ENCODE measurements around the gene PPARG. TPM values are rescaled to one million over a fixed set of nuclear protein-coding genes. Genes with fewer than 3 reads are reported as not detected.

PPARG gene
- total and polyA plus RNA-seq, 2 experiments from 2014 or later: 0.15 to 0.42 TPM

- H3K4me2 ChIP-seq: no peak overlapping the region
Observed at GRCh38 chr3:12268049-12268735, 20.7 kb upstream of the PPARG start.

More at GRCh38 chr3:12268049-12268735, 20.7 kb upstream of the PPARG start:
- no peak overlapping the region for H3K27ac Mint-ChIP-seq
- Histone ChIP-seq H2AFZ (no peak overlapping the region), H3K9me2 (ENCODE audit: insufficient read depth) (peaks cover 4% of the 10 kb centered on the region; the same call in 1 of the 2 replicates), H4K20me1 (replicated peaks; ENCODE audit: insufficient read depth) (no peaks in the 10 kb centered on the region), H3K4me1 (ENCODE audit: insufficient read depth) (no peaks in the 10 kb centered on the region), H3K79me2 (replicated peaks; ENCODE audit: insufficient read depth) (no peaks in the 10 kb centered on the region), H3K4me3 (no peak overlapping the region), H3F3A (replicated peaks; ENCODE audit: low read depth) (no peaks in the 10 kb centered on the region), H3K36me3 (ENCODE audit: insufficient read depth) (no peaks in the 10 kb centered on the region), H3K27ac (ENCODE audit: low read depth) (no peak overlapping the region), H3K27me3 (ENCODE audit: insufficient read depth) (no peaks in the 10 kb centered on the region)
- no peaks in the 10 kb centered on the region for H3K9me3 Mint-ChIP-seq
- H3K4me1 Mint-ChIP-seq: no peaks in the 10 kb centered on the region
- ATAC-seq (no peak), DNase-seq (ENCODE audit: low spot score) (no peak)
- H3K4me3 Mint-ChIP-seq: no peak overlapping the region
- H3K27me3 Mint-ChIP-seq (ENCODE audit: insufficient read depth, low read depth, poor library complexity): no peaks in the 10 kb centered on the region
- H3K36me3 Mint-ChIP-seq (ENCODE audit: low read depth): no peaks in the 10 kb centered on the region
- TF ChIP-seq ZNF331 (CRISPR knock-in tag; IDR thresholded peaks at IDR 0.05; ENCODE audit: low read depth) (no peak), EZH2 (IDR thresholded peaks at IDR 0.05; ENCODE audit: low read depth, unreplicated experiment) (no peak), POLR2AphosphoS5 (IDR thresholded peaks at IDR 0.05; ENCODE audit: low read depth) (no peak), STAT1 (IDR thresholded peaks at IDR 0.05; ENCODE audit: unreplicated experiment) (no peak), EZH2phosphoT487 (IDR thresholded peaks at IDR 0.05; ENCODE audit: unreplicated experiment) (no peak), NANOG (IDR thresholded peaks at IDR 0.05; ENCODE audit: borderline replicate concordance) (no peak), REST (IDR thresholded peaks at IDR 0.05; ENCODE audit: unreplicated experiment) (no peak), CTCF (conservative IDR thresholded peaks at IDR 0.05; ENCODE audit: low read depth in 2 of 2) (no peak), CREB1 (CRISPR knock-in tag; IDR thresholded peaks at IDR 0.05; ENCODE audit: low read depth) (no peak), ETS1 (IDR thresholded peaks at IDR 0.05) (no peak), ZNF114 (CRISPR knock-in tag; IDR thresholded peaks at IDR 0.05) (no peak), JUNB (IDR thresholded peaks at IDR 0.05; ENCODE audit: unreplicated experiment) (no peak), ZNF462 (CRISPR knock-in tag; IDR thresholded peaks at IDR 0.05) (no peak)
